ENCODE measurements around the gene F9. TPM values are rescaled to one million over a fixed set of nuclear protein-coding genes. Genes with fewer than 3 reads are reported as not detected.

F9 gene
- polyA plus RNA-seq, 3 donors = not detected

- DNase-seq (ENCODE audit: extremely low read depth in 1 of 11, low read depth in 9 of 11, low spot score in 4 of 11) = no peak
Observed at GRCh38 chrX:139566981-139567380, 36.4 kb downstream of the F9 start.

- DNase-seq (ENCODE audit: extremely low read depth in 1 of 11, low read depth in 9 of 11, low spot score in 4 of 11) = no peak
Observed at GRCh38 chrX:139581068-139581467, 50.5 kb downstream of the F9 start.

- DNase-seq (ENCODE audit: extremely low read depth in 1 of 11, low read depth in 9 of 11, low spot score in 4 of 11) = no peak
Observed at GRCh38 chrX:139585613-139586012, 55.1 kb downstream of the F9 start.

- no peak for DNase-seq (ENCODE audit: extremely low read depth in 1 of 11, low read depth in 9 of 11, low spot score in 4 of 11)
Observed at GRCh38 chrX:139596068-139596467, 65.5 kb downstream of the F9 start.

GRCh38 chrX:139600105-139600504 lies 69.6 kb downstream of the F9 start:
- no peak for DNase-seq (ENCODE audit: extremely low read depth in 1 of 11, low read depth in 9 of 11, low spot score in 4 of 11)

Other genes starting within 250 kb of the F9 start
- 1 to 10 TPM in 2 of 3 donors, under 1 TPM in 1; 0.89 to 1.6 (median 1.1) TPM for gene MCF2, start 177.4 kb downstream of the F9 start, polyA plus RNA-seq (ENCODE audit: insufficient read length in 3 of 3)

Data from renal cortex interstitium (tissue), 11 donors.